DMS153 (cell line): ENCODE data around the gene CPXM2.
A peak's percentile ranks its signal among the peaks of the same experiment; 100 is the strongest.
"Not testable (repeated sequence)": the region's sequence is repeated elsewhere in the genome, so short reads cannot be mapped to it uniquely, and the experiment has no call there.

Experiments
- DNase-seq: peaks from one replicate; lab custom pipeline; 2025; lab: John Stamatoyannopoulos, UW

The CPXM2 gene

GRCh38 chr10:123743441-123744223, 148.0 kb downstream of the CPXM2 start:
- DNase-seq, result no peak

- DNase-seq, result no peak
These were observed 148.7 kb downstream of the CPXM2 start for GRCh38 chr10:123742751-123743440.

- no peak for DNase-seq
These were observed 149.9 kb downstream of the CPXM2 start for GRCh38 chr10:123741711-123742110.

- DNase-seq, result no peak
These were observed 150.5 kb downstream of the CPXM2 start for GRCh38 chr10:123741146-123741545.

GRCh38 chr10:123736917-123737316, 154.7 kb downstream of the CPXM2 start:
- not testable (repeated sequence) for DNase-seq

- no peak for DNase-seq
These were observed 162.1 kb downstream of the CPXM2 start for GRCh38 chr10:123729523-123729922.

GRCh38 chr10:123726836-123727235, 164.8 kb downstream of the CPXM2 start:
- DNase-seq, result no peak

GRCh38 chr10:123726381-123726780, 165.2 kb downstream of the CPXM2 start:
- no peak for DNase-seq

GRCh38 chr10:123724747-123725146, 166.9 kb downstream of the CPXM2 start:
- DNase-seq, result no peak

- no peak for DNase-seq
These were observed 169.3 kb downstream of the CPXM2 start for GRCh38 chr10:123722351-123722750.

GRCh38 chr10:123721441-123722049, 170.1 kb downstream of the CPXM2 start:
- no peak for DNase-seq

GRCh38 chr10:123720536-123720935, 171.1 kb downstream of the CPXM2 start:
- no peak for DNase-seq

- no peak for DNase-seq
These were observed 173.0 kb downstream of the CPXM2 start for GRCh38 chr10:123718544-123719060.

GRCh38 chr10:123717336-123717735, 174.3 kb downstream of the CPXM2 start:
- no peak for DNase-seq

- no peak for DNase-seq
These were observed 176.1 kb downstream of the CPXM2 start for GRCh38 chr10:123715546-123715945.

GRCh38 chr10:123706236-123706635, 185.4 kb downstream of the CPXM2 start:
- DNase-seq, result no peak

- DNase-seq, result peak; percentile 45
These were observed 186.8 kb downstream of the CPXM2 start for GRCh38 chr10:123704812-123705211.

- no peak for DNase-seq
These were observed 187.5 kb downstream of the CPXM2 start for GRCh38 chr10:123704076-123704475.

- DNase-seq, result no peak
These were observed 188.3 kb downstream of the CPXM2 start for GRCh38 chr10:123703195-123703790.
